ENCODE results near the gene NLK. TPM values are rescaled to one million over a fixed set of nuclear protein-coding genes. Genes with fewer than 3 reads are reported as not detected.
"Not testable (repeated sequence)": the region's sequence is repeated elsewhere in the genome, so short reads cannot be mapped to it uniquely, and the experiment has no call there.

NLK gene
- total RNA-seq, 2 donors from 2014 or later: 15.5 to 19.6 TPM

GRCh38 chr17:28069061-28069460 is 26.6 kb downstream of the NLK start:
- Mint-ChIP-seq H3K9me3 (no peaks in the 10 kb centered on the region), H3K4me3 (no peak overlapping the region), H3K36me3 (peaks cover 14% of the 10 kb centered on the region), H3K4me1 (ENCODE audit: low read depth in 2 of 2) (peaks cover 38 to 44% of the 10 kb centered on the region in 2 donors), H3K27me3 (no peaks in the 10 kb centered on the region), H3K27ac (no peak overlapping the region)
- ATAC-seq (no peak), DNase-seq (ENCODE audit: low spot score) (no peak)

DNA sequence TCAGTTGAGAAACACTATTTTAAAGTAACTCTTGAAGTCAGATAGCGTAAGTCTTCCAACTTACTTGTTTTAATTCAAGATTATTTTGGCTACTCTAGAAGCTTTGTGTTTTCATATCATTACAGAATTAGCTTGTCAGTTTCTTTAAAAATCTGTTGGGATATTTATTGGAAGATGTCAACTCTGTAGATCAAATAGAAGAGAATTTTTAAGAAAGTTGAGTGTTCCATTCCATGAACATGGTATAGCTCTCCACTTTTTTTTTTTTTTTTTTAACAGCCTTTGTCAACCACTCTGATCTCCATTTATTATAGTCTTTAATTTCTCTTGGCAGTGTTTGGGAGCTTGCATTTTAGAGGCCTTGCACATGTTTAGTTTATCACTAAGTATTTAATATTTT is 28.7 kb downstream of the NLK start:
- Mint-ChIP-seq H3K27me3 (no peaks in the 10 kb centered on the region), H3K36me3 (peaks cover 14% of the 10 kb centered on the region), H3K4me3 (peak overlapping the region; percentile 65), H3K4me1 (ENCODE audit: low read depth in 2 of 2) (peaks cover 30 to 44% of the 10 kb centered on the region in 2 donors), H3K9me3 (no peaks in the 10 kb centered on the region), H3K27ac (peak overlapping the region; percentile 3 to 73)
- ATAC-seq (no peak), DNase-seq (ENCODE audit: low spot score) (no peak)

- H3K9me3 Mint-ChIP-seq: no peaks in the 10 kb centered on the region
- H3K27ac Mint-ChIP-seq: peak overlapping the region; percentile 3 to 73
Observed at GRCh38 chr17:28071891-28072606, 29.6 kb downstream of the NLK start.

GRCh38 chr17:28072936-28073533 is 30.6 kb downstream of the NLK start:
- Mint-ChIP-seq H3K27ac (peak overlapping the region; percentile 3 to 73), H3K27me3 (no peaks in the 10 kb centered on the region), H3K4me3 (peak overlapping the region; percentile 65), H3K36me3 (peaks cover 14% of the 10 kb centered on the region), H3K9me3 (no peaks in the 10 kb centered on the region), H3K4me1 (ENCODE audit: low read depth in 2 of 2) (peaks cover 29 to 53% of the 10 kb centered on the region in 2 donors)
- DNase-seq (ENCODE audit: low spot score) (no peak), ATAC-seq (peak in 1 of 2 donors; percentile 62)

More at GRCh38 chr17:28071891-28072606, 29.6 kb downstream of the NLK start:
- no peaks in the 10 kb centered on the region for H3K27me3 Mint-ChIP-seq
- peaks cover 14% of the 10 kb centered on the region for H3K36me3 Mint-ChIP-seq
- DNase-seq (ENCODE audit: low spot score) (no peak), ATAC-seq (peak in 1 of 2 donors; percentile 65)
- peak overlapping the region; percentile 65 for H3K4me3 Mint-ChIP-seq
- H3K4me1 Mint-ChIP-seq (ENCODE audit: low read depth in 2 of 2): peaks cover 29 to 51% of the 10 kb centered on the region in 2 donors

GRCh38 chr17:28074010-28074409 is 31.5 kb downstream of the NLK start:
- Mint-ChIP-seq H3K4me1 (ENCODE audit: low read depth in 2 of 2) (peaks cover 37 to 61% of the 10 kb centered on the region in 2 donors), H3K36me3 (peaks cover 14% of the 10 kb centered on the region), H3K27me3 (no peaks in the 10 kb centered on the region), H3K4me3 (no peak overlapping the region), H3K9me3 (no peaks in the 10 kb centered on the region), H3K27ac (no peak overlapping the region)
- no peak for ATAC-seq
- DNase-seq (ENCODE audit: low spot score): no peak

- Mint-ChIP-seq H3K36me3 (peaks cover 10% of the 10 kb centered on the region), H3K27ac (no peak overlapping the region), H3K9me3 (no peaks in the 10 kb centered on the region), H3K27me3 (no peaks in the 10 kb centered on the region), H3K4me1 (ENCODE audit: low read depth in 2 of 2) (peaks cover 51 to 73% of the 10 kb centered on the region in 2 donors), H3K4me3 (no peak overlapping the region)
- DNase-seq (ENCODE audit: low spot score): no peak
- ATAC-seq: no peak
Observed at GRCh38 chr17:28076144-28076543, 33.7 kb downstream of the NLK start.

DNA sequence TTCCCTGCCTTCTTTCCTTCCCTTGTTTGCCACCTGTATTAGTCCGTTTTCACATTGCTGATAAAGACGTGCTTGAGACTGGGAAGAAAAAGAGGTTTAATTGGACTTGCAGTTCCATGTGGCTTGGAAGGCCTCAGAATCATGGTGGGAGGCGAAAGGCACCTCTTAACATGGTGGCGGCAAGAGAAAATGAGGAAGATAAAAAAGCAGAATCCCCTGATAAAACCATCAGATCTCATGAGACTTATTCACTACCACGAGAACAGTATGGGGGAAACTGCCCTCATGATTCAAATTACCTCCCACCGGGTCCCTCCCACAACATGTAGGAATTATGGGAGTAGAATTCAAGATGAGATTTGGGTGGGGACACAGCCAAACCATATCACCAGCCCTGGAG is 34.7 kb downstream of the NLK start:
- not testable (repeated sequence) for H3K4me3 Mint-ChIP-seq; H3K36me3 Mint-ChIP-seq; H3K9me3 Mint-ChIP-seq; DNase-seq (ENCODE audit: low spot score); ATAC-seq; H3K27ac Mint-ChIP-seq; H3K27me3 Mint-ChIP-seq
- H3K4me1 Mint-ChIP-seq (ENCODE audit: low read depth in 2 of 2): peaks cover 44 to 63% of the 10 kb centered on the region in 2 donors

- ATAC-seq: peak in 1 of 2 donors; percentile 43
- H3K4me1 Mint-ChIP-seq (ENCODE audit: low read depth in 2 of 2): peaks cover 32 to 49% of the 10 kb centered on the region in 2 donors
- no peak for DNase-seq (ENCODE audit: low spot score)
- H3K27ac Mint-ChIP-seq: peak overlapping the region; percentile 58 to 63
- no peaks in the 10 kb centered on the region for H3K27me3 Mint-ChIP-seq
- peak overlapping the region; percentile 55 for H3K4me3 Mint-ChIP-seq
- no peaks in the 10 kb centered on the region for H3K9me3 Mint-ChIP-seq
- no peaks in the 10 kb centered on the region for H3K36me3 Mint-ChIP-seq
Observed at GRCh38 chr17:28078341-28079229, 36.1 kb downstream of the NLK start.

DNA sequence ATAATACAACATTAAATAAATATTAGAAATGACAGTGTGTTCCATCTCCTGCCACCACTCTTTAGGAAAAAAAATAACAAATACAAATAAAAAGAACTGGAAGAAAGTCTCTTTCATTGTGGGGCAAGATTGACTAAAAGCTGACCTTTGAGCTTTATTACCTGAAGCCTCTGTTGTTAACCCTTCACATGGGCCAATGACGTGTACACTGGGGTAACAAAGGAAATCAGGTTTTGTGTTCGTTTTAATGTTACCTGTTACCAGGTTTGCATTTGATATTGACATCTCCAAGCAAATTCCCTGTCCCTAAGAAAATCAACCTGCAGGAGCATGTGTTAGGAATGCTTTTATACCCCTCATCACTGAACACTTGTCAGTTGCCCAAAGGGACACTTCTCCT is 39.0 kb downstream of the NLK start:
- ATAC-seq (no peak), DNase-seq (ENCODE audit: low spot score) (no peak)
- no peak overlapping the region for H3K27ac Mint-ChIP-seq
- no peaks in the 10 kb centered on the region for H3K9me3 Mint-ChIP-seq
- H3K4me1 Mint-ChIP-seq (ENCODE audit: low read depth in 2 of 2): peaks cover 31 to 47% of the 10 kb centered on the region in 2 donors
- no peaks in the 10 kb centered on the region for H3K36me3 Mint-ChIP-seq
- no peak overlapping the region for H3K4me3 Mint-ChIP-seq
- H3K27me3 Mint-ChIP-seq: no peaks in the 10 kb centered on the region

GRCh38 chr17:28085766-28086165 is 43.3 kb downstream of the NLK start:
- Mint-ChIP-seq H3K4me3 (no peak overlapping the region), H3K4me1 (ENCODE audit: low read depth in 2 of 2) (peaks cover 15 to 31% of the 10 kb centered on the region in 2 donors), H3K9me3 (no peaks in the 10 kb centered on the region), H3K36me3 (no peaks in the 10 kb centered on the region), H3K27ac (no peak overlapping the region), H3K27me3 (no peaks in the 10 kb centered on the region)
- ATAC-seq: no peak
- no peak for DNase-seq (ENCODE audit: low spot score)

GRCh38 chr17:28086519-28086918 is 44.0 kb downstream of the NLK start:
- no peaks in the 10 kb centered on the region for H3K9me3 Mint-ChIP-seq
- H3K4me1 Mint-ChIP-seq (ENCODE audit: low read depth in 2 of 2): peaks cover 19 to 30% of the 10 kb centered on the region in 2 donors
- no peaks in the 10 kb centered on the region for H3K27me3 Mint-ChIP-seq
- no peak overlapping the region for H3K4me3 Mint-ChIP-seq
- H3K36me3 Mint-ChIP-seq: no peaks in the 10 kb centered on the region
- DNase-seq (ENCODE audit: low spot score) (no peak), ATAC-seq (no peak)
- H3K27ac Mint-ChIP-seq: no peak overlapping the region

GRCh38 chr17:28087743-28088142 is 45.3 kb downstream of the NLK start:
- Mint-ChIP-seq H3K4me1 (ENCODE audit: low read depth in 2 of 2) (peaks cover 24 to 30% of the 10 kb centered on the region in 2 donors), H3K4me3 (no peak overlapping the region), H3K36me3 (no peaks in the 10 kb centered on the region), H3K9me3 (no peaks in the 10 kb centered on the region), H3K27ac (no peak overlapping the region), H3K27me3 (no peaks in the 10 kb centered on the region)
- no peak for DNase-seq (ENCODE audit: low spot score)
- ATAC-seq: no peak

- peaks cover 12 to 24% of the 10 kb centered on the region in 2 donors for H3K4me1 Mint-ChIP-seq (ENCODE audit: low read depth in 2 of 2)
- H3K27ac Mint-ChIP-seq: no peak overlapping the region
- DNase-seq (ENCODE audit: low spot score): no peak
- no peaks in the 10 kb centered on the region for H3K9me3 Mint-ChIP-seq
- H3K4me3 Mint-ChIP-seq: no peak overlapping the region
- no peaks in the 10 kb centered on the region for H3K27me3 Mint-ChIP-seq
- no peak for ATAC-seq
- H3K36me3 Mint-ChIP-seq: no peaks in the 10 kb centered on the region
Observed at GRCh38 chr17:28090551-28090950, 48.1 kb downstream of the NLK start.

DNA sequence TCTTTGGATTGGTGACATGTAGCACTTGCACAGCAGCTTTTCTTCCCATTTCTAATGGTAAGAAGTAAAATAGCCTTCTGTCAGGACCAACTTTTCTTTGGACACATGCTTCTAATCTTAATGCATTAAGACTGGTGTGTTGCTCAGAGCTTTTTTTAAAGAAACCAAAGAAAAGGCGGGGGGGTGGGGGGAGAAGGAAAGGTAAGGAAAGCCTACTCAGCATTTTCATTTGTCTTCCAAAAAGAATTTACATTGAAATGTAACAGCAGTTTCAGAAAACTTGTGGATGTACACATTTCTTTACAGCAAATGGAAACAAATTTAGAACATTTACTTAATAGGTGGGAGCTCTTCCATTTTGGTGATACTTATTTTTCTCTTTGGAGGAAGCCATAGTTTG is 49.6 kb downstream of the NLK start:
- H3K27me3 Mint-ChIP-seq: no peaks in the 10 kb centered on the region
- H3K4me1 Mint-ChIP-seq (ENCODE audit: low read depth in 2 of 2): peaks cover 9 to 24% of the 10 kb centered on the region in 2 donors
- DNase-seq (ENCODE audit: low spot score) (no peak), ATAC-seq (no peak)
- H3K9me3 Mint-ChIP-seq: no peaks in the 10 kb centered on the region
- no peak overlapping the region for H3K4me3 Mint-ChIP-seq
- H3K36me3 Mint-ChIP-seq: no peaks in the 10 kb centered on the region
- no peak overlapping the region for H3K27ac Mint-ChIP-seq

Measured in natural killer cell treated with Interleukin-12 subunit alpha and Interleukin-12 subunit beta and Interleukin-15 and Interleukin-18, amount 100 ng/mL, for 72 hours (primary cell).